ENCODE measurements around the gene TDP2.

Gene TDP2

DNA sequence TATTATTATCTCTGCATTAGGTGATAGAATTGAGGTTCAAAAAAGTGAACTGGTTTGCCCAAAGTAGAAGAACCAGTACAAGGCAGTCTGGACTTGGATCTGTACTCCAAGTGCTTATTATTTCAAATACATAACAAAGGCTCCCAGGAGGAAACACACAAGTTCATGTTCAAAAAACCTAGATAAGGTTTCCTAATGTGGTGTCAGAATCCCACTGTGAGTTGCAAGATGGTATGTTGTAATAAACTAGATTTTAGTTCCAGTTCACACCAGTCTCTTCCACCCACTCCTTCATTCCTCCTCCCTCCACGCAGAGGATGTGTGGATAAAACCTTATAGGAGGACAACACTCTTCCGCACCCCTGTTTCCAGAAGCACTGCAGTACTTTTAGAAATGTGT, 63.5 kb downstream of the TDP2 start:
- no peak for DNase-seq (ENCODE audit: low read depth in 2 of 2)

DNA sequence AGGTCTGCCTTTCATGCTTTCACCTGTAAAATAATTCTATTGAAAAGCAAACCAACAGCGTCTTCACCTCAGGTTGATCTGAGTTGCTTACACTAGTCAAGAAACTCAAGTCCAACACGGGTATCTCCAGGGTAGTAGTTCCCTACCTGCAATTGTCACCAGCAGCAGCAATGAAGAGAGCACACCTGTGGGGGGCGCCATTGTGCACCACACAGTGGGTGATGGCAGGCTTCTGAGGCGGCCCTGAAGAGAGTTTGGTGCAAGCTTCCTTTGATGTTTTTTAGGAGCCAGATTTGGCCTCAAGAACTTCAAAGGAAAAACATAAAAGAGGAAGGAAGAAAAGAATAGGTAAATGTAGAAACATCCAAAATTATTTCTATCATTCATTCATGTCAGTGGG, 65.8 kb downstream of the TDP2 start:
- no peak for DNase-seq (ENCODE audit: low read depth in 2 of 2)
